Cardiac fibroblast (primary cell): ENCODE measurements around the gene TES.

Experiments used
- DNase-seq, 2 donors: peaks; one replicate each; pipeline versions ENCODE4 v3.0.0 to v3.0.0-alpha.2; 2010; ENCODE audit warnings: low read depth in 2 of 2
- H3K4me3 ChIP-seq, 2 donors: replicated peaks in 1 of 2; 1 replicate in 1 of 2; 2 replicates in 1 of 2; pipeline ENCODE4 v1.5.1; 2011; ENCODE audit warnings: low read depth in 2 of 2, low read length in 2 of 2, mild to moderate bottlenecking in 2 of 2, moderate library complexity in 1 of 2
- TF ChIP-seq, protein P1 (sequence below): IDR thresholded peaks from one replicate; pipeline ENCODE4 v1.5.1; 2011; ENCODE audit warnings: low read depth, mild to moderate bottlenecking, low read length, inconsistent platforms

The TES gene

DNA sequence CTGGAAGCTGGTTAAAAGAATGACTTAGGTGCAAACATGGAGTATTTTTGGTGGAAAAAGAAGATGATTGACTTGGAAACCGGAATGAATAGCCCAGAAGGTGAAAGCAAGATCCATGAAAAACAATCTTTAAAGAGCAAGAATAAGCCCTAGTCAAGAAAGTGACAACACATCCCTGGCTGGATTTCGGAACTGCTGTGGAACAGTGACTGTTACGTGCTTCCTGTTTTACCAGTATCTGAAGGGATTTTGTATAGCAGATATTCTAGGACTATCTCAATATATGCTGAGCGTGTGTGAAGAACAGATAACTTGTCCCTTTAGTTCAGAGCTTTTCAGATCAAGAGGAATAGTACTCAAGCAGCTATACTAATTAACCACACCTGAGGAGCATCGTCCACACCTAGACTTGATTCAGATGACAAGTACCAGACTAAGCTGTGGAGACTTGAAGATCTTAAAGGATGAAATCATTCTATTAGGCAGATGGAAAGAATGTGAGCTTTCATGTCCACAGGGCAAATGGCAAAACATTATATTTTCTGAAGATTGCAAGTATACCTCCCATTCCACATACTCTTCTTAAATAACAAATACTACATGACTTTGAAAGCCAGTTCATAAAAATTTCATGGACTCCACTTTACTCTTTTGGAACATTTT lies 11.5 kb upstream of the TES start:
- no peak overlapping the region for H3K4me3 ChIP-seq
- DNase-seq = no peak
- TF ChIP-seq, protein P1, sequence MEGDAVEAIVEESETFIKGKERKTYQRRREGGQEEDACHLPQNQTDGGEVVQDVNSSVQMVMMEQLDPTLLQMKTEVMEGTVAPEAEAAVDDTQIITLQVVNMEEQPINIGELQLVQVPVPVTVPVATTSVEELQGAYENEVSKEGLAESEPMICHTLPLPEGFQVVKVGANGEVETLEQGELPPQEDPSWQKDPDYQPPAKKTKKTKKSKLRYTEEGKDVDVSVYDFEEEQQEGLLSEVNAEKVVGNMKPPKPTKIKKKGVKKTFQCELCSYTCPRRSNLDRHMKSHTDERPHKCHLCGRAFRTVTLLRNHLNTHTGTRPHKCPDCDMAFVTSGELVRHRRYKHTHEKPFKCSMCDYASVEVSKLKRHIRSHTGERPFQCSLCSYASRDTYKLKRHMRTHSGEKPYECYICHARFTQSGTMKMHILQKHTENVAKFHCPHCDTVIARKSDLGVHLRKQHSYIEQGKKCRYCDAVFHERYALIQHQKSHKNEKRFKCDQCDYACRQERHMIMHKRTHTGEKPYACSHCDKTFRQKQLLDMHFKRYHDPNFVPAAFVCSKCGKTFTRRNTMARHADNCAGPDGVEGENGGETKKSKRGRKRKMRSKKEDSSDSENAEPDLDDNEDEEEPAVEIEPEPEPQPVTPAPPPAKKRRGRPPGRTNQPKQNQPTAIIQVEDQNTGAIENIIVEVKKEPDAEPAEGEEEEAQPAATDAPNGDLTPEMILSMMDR = no peak

DNA sequence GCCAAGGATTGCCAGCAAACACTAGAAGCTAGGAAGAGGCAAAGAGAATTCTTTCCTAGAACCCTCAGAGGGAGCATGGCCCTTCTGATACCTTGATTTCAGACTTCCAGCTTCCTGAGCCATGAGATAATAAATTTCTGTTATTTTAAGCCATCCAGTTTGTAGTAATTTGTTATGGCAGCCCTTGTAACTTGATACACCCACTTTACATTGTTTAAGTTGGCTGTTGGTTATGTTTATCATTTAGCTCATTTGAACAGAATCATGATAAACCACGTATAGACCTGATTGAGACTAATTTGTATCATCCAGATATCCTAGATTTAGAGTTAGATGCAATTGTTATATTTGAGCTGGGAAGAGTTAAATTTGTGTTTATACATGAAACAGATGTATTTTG lies 9.4 kb upstream of the TES start:
- TF ChIP-seq, protein P1 = no peak
- no peak overlapping the region for H3K4me3 ChIP-seq
- no peak for DNase-seq

DNA sequence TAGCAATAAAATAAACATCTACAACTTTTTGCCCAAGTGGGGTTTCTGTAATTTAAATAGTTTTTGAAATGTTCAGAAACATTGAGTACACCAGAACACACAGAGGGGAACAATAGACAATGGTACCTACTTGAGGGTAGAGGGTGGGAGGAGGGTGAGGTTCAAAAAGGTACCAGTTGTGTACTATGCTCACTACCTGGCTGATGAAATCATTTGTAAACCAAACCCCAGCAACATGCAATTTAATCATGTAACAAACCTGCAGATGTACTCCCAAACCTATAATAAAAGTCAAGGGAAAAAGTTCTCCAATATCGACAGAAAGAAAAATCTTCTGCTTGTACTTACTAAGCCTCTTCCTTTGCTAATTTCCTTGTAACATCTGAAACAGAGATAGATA lies 4.2 kb upstream of the TES start:
- TF ChIP-seq, protein P1 = no peak
- DNase-seq = no peak
- H3K4me3 ChIP-seq = no peak overlapping the region

DNA sequence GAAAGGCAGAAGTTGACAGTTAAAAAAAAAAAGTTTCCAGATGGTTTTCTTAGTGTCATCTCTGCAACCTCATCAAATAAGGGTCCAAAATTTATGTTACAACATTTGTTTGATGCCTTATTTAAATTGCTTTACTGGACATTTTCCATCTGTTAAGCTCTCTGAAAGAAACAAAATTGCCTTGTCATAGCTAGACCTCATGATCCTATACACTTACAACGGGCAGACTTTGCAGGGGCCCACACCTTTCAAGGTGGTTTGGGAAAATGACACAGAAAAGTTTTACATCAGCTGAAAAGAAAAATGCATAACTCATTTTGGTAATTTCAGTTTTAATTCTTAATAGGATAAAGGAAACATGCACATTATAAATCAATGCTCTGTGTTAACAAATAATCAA lies 1.4 kb upstream of the TES start:
- DNase-seq = no peak
- no peak overlapping the region for H3K4me3 ChIP-seq
- TF ChIP-seq, protein P1 = no peak

DNA sequence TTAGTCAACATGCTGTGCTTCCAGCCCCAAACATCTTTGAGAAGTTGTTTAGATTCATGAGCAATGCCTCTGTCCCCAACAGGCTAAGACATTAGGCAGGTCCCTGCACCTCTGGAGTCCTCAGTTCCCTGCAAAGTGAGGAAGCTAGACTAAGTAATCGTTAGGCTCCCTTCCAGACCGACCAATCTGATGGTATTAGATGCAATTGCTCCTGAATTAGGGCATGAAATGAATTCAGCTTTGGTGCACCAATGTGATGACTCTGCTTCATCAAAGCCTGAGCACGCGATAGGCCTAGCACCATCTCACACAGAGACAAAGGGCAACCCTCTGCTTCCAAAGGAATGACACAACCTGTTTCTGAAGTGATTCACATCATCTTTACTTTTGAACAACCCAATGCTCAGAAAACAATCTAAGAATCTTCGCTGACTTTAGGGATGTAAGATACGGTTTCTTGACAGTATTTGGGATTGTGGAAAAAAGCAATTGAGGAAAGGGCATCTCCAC lies 723 bp upstream of the TES start:
- no peak overlapping the region for H3K4me3 ChIP-seq
- TF ChIP-seq, protein P1 = no peak
- no peak for DNase-seq

DNA sequence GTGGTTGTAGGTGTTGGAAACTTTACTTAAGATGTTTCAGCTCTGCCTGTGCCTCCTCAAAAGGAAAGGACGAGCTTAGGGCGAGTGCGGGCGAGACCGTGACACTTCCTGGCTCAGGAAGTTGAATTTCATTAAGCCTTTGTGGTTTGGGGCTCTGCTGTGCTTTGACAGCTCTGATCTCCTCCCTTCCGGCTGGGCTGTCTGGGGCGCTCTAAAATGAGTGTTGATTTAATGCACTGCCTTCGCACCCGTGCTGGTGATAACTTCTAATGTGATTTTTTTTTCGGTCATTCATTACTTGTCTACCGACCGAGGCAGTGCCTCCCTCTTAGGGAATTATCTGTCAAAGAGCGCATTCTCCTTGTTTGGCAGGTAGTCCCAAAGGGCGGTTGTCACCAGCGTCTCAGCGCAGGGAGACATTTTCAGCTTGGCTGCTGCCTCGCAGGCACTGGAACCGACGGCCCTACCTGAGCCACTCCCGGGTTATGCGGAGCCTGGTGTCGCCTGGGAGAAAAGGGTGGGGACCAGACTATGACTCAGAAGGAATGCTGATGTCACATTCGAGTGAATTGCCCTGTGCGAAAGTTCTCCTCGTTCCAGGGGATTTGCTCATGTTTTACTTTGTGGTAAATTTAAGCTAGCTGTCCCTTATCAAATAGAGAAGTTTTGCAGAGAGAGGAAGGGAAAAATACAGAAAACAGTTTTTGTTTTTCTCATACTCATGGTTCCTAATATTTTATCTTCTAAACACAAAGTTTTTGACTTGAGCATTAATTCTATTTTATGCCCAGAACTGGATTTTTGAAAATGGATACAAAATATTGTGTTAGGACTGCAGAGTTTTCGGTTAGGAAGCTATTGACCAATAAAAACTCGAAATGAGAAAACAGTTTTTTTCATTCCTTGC lies 920 bp downstream of the TES start:
- H3K4me3 ChIP-seq = peak overlapping the region; percentile 72 to 75
- peak; percentile 85 to 97 for DNase-seq
- TF ChIP-seq, protein P1 = no peak
